Upper lobe of left lung (tissue), 4 donors: ENCODE results near the gene PRSS56.

Source experiments
- EP300 ChIP-seq, 4 donors: sonication (generic); formaldehyde crosslinking; IDR thresholded peaks; one replicate each; pipeline ENCODE4 v1.5.1; 2017; ENCODE audit warnings: antibody characterized with exemption in 4 of 4, control low read depth in 2 of 4
- POLR2A ChIP-seq, 4 donors: fragments of 450-650 bp; IDR thresholded peaks; one replicate each; pipeline ENCODE4 v1.5.1; 2016 to 2017; ENCODE audit warnings: antibody characterized with exemption in 4 of 4, mild to moderate bottlenecking in 2 of 4
- POLR2AphosphoS5 ChIP-seq, 2 donors: sonication (generic); formaldehyde crosslinking; IDR thresholded peaks; one replicate each; pipeline ENCODE4 v1.5.1; 2017; ENCODE audit warnings: antibody characterized with exemption in 2 of 2
- TF ChIP-seq, protein P1 (sequence below), 6 experiments: fragments of 450-650 bp in 4 of 6; fragments of 200-600 bp in 2 of 6; sonication (generic) in 2 of 6; IDR thresholded peaks; one replicate each; pipeline ENCODE4 v1.5.1; 2016 to 2019; ENCODE audit warnings: antibody characterized with exemption in 6 of 6

- TF ChIP-seq, protein P1, sequence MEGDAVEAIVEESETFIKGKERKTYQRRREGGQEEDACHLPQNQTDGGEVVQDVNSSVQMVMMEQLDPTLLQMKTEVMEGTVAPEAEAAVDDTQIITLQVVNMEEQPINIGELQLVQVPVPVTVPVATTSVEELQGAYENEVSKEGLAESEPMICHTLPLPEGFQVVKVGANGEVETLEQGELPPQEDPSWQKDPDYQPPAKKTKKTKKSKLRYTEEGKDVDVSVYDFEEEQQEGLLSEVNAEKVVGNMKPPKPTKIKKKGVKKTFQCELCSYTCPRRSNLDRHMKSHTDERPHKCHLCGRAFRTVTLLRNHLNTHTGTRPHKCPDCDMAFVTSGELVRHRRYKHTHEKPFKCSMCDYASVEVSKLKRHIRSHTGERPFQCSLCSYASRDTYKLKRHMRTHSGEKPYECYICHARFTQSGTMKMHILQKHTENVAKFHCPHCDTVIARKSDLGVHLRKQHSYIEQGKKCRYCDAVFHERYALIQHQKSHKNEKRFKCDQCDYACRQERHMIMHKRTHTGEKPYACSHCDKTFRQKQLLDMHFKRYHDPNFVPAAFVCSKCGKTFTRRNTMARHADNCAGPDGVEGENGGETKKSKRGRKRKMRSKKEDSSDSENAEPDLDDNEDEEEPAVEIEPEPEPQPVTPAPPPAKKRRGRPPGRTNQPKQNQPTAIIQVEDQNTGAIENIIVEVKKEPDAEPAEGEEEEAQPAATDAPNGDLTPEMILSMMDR (IDR thresholded peaks at IDR 0.05) = no peak
- TF ChIP-seq POLR2A (IDR thresholded peaks at IDR 0.05) (no peak), EP300 (IDR thresholded peaks at IDR 0.05) (no peak), POLR2AphosphoS5 (IDR thresholded peaks at IDR 0.05) (no peak)
Measured at GRCh38 chr2:232485348-232485756, 34.8 kb upstream of the PRSS56 start.
